PC-3 (cell line): Measurements from ENCODE around the gene CLASP2.

ENCODE experiments used
- CTCF ChIP-seq: fragments of 300-600 bp; sonication (generic); conservative IDR thresholded peaks from 2 replicates; pipeline ENCODE4 v1.5.1; 2017; ENCODE audit warnings: antibody characterized with exemption, low read depth, mild to moderate bottlenecking, low read length
- EZH2 ChIP-seq: fragments of 300-600 bp; sonication (generic); IDR thresholded peaks from one replicate; pipeline ENCODE4 v1.6.1; 2017; ENCODE audit warnings: antibody characterized with exemption, mild to moderate bottlenecking, low read length; ENCODE audit not compliant: unreplicated experiment

GRCh38 chr3:33637482-33637881 lies 80.6 kb downstream of the CLASP2 start:
- TF ChIP-seq CTCF (no peak), EZH2 (no peak)
